Measurements from ENCODE around the gene COL16A1. TPM values are rescaled to one million over a fixed set of nuclear protein-coding genes. Genes with fewer than 3 reads are reported as not detected.

Gene COL16A1
- total and polyA plus RNA-seq, 7 experiments from 2014 or later: 0.31 to 0.37 TPM; not detected in 5

Other genes with a start within 250 kb of the COL16A1 start
- not detected for gene TINAGL1, start 127.5 kb downstream of the COL16A1 start, total RNA-seq
- gene TINAGL1, start 127.5 kb downstream of the COL16A1 start, polyA plus RNA-seq: not detected
- not detected for gene HCRTR1, start 86.3 kb downstream of the COL16A1 start, total RNA-seq
- not detected for gene HCRTR1, start 86.3 kb downstream of the COL16A1 start, polyA plus RNA-seq
- 10 to 100 TPM; 37.7 to 49.8 (median 40.8) TPM for gene PEF1, start 59.1 kb downstream of the COL16A1 start, total RNA-seq
- 10 to 100 TPM; 74.7 to 87.7 TPM for gene PEF1, start 59.1 kb downstream of the COL16A1 start, polyA plus RNA-seq
- gene ADGRB2, start 60.3 kb upstream of the COL16A1 start, total RNA-seq: 1 to 10 TPM in 1 of 5 experiments, under 1 TPM in 4; 0.11 to 4.3 (median 0.43) TPM
- gene ADGRB2, start 60.3 kb upstream of the COL16A1 start, polyA plus RNA-seq: not detected
- under 1 TPM in 2 of 5 experiments, not detected in 3; 0.21 to 0.38 TPM for gene SPOCD1, start 112.0 kb upstream of the COL16A1 start, total RNA-seq
- not detected for gene SPOCD1, start 112.0 kb upstream of the COL16A1 start, polyA plus RNA-seq
- gene PTP4A2, start 234.4 kb upstream of the COL16A1 start, total RNA-seq: 100 to 1,000 TPM; 196 to 449 (median 271) TPM
- gene PTP4A2, start 234.4 kb upstream of the COL16A1 start, polyA plus RNA-seq: 100 to 1,000 TPM; 276 to 398 TPM

Data from naive thymus-derived CD4-positive, alpha-beta T cell (primary cell).